PC-9 (cell line): ENCODE data around the gene TAOK1.

Experiments used
- CTCF ChIP-seq: fragments of 200-600 bp; sonication (generic); conservative IDR thresholded peaks from 2 replicates; pipeline ENCODE4 v1.6.1; 2017; ENCODE audit warnings: mixed run types, antibody characterized with exemption, mild to moderate bottlenecking, moderate library complexity
- EZH2 ChIP-seq: fragments of 200-600 bp; sonication (generic); IDR thresholded peaks from 2 replicates; pipeline ENCODE4 v1.8.0; 2017; ENCODE audit warnings: antibody characterized with exemption, low read depth

DNA sequence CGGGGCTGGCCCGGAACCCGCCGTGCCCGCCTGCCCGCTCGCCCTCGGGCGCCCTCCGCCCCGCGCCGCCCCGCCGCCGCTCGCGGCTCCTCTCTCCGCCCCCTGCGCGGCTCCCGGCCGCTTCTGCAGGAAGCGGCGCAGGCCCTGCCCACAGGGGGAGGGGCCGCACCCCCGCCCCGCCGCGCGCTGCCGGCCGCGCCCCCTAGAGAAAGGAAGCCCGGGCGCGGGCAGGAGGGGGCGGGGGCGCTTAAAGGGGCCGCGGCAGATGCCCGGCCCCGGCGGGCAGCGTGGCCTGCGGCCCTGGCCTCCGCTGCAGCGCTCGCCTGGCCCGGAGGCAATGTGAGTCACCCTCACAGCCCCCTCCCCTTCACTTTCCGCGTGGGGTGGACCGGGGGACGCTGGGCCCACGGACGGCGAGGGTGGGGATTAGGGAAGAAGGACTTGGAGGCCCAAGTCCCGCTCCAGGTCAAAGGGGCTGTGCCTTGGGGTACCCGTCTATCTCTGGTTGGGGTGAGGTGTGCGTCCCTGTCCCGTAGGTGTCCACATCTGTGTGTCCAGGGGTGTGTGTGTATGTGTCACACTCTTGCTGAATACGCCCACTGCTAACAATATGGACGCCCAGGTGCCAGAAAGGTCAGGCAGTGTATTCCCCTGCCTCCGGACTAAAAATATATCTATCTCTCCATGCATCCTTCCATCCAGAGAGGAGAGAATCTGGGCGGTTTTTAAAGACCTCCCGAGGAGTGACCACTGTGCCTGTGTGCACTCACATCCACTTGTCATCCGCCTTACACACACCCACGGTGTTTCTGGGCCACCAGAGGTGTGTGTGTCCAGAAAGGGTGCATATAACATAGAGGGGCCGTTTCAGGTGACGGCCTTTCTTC lies 199.6 kb downstream of the TAOK1 start, which contains the start of gene GIT1:
- TF ChIP-seq CTCF (no peak; the same call in 1 of the 2 replicates), EZH2 (no peak)
